Stomach (tissue), 9 donors: ENCODE measurements around the gene PLAC1. TPM values are rescaled to one million over a fixed set of nuclear protein-coding genes. Genes with fewer than 3 reads are reported as not detected.

Experiments
- DNase-seq, 2 donors: peaks; one replicate each; pipeline versions ENCODE4 v3.0.0 to v3.0.0-alpha.2; 2013 to 2019
- H3K27ac ChIP-seq, 5 donors: fragments of 200-600 bp in 4 of 5; sonication (generic) in 4 of 5; one replicate each; pipeline ENCODE4 v1.5.1; 2013 to 2019; ENCODE audit warnings: mild to moderate bottlenecking in 1 of 5, moderate library complexity in 1 of 5
- H3K27me3 ChIP-seq, 3 donors: fragments of 200-600 bp; sonication (generic); one replicate each; pipeline ENCODE4 v1.5.1; 2017 to 2019; ENCODE audit warnings: mixed run types in 1 of 3
- H3K36me3 ChIP-seq, 4 donors: fragments of 200-600 bp; sonication (generic); 1 replicate in 3 of 4; 2 replicates in 1 of 4; pipeline ENCODE4 v1.5.1; 2016 to 2019
- H3K4me1 ChIP-seq, 4 donors: fragments of 200-600 bp; sonication (generic); one replicate each; pipeline ENCODE4 v1.5.1; 2016 to 2019
- H3K4me3 ChIP-seq, 4 donors: fragments of 200-600 bp; sonication (generic) in 3 of 4; one replicate each; pipeline ENCODE4 v1.5.1; 2016 to 2019; ENCODE audit warnings: mild to moderate bottlenecking in 1 of 4
- H3K9me3 ChIP-seq, 4 donors: fragments of 200-600 bp; sonication (generic); one replicate each; pipeline ENCODE4 v1.5.1; 2016 to 2019
- EP300 ChIP-seq: sonication (generic); formaldehyde crosslinking; IDR thresholded peaks from one replicate; pipeline ENCODE4 v1.6.1; 2017; ENCODE audit warnings: antibody characterized with exemption
- POLR2A ChIP-seq, 4 donors: fragments of 450-650 bp; IDR thresholded peaks; one replicate each; pipeline ENCODE4 v1.6.1; 2016; ENCODE audit warnings: antibody characterized with exemption in 4 of 4, control low read depth in 2 of 4, mild to moderate bottlenecking in 1 of 4, moderate library complexity in 1 of 4
- POLR2AphosphoS5 ChIP-seq, 3 donors: sonication (generic); formaldehyde crosslinking; IDR thresholded peaks; one replicate each; pipeline ENCODE4 v1.6.1; 2016; ENCODE audit warnings: antibody characterized with exemption in 3 of 3
- WGBS, 5 donors: extraction: QIAGEN DNeasy Blood & Tissue Kit in 3 of 5; methylation state at CpG; one replicate each; pipeline versions ENCODE4 v1.1.5 to v1.1.7; 2013 to 2018; 5-methylcytosine and 5-hydroxymethylcytosine counted together
- intact Hi-C: fragments of 100-400 bp; cut with DNase I; formaldehyde crosslinking; loops from one replicate; pipeline ENCODE4 v1.15.1; 2023; ENCODE audit warnings: low total_unique reads
- polyA plus RNA-seq, 3 donors: library from polyadenylated mRNA; stranded (reverse); fragments of 200-250 nt; gene quantifications; one replicate each; pipeline ENCODE4 v1.2.3, GENCODE V29; 2013
- total RNA-seq, 5 donors: library from RNA; depleted of rRNA; stranded (reverse); fragments of >200 nt; gene quantifications; one replicate each; pipeline versions ENCODE4 v1.1.0 to v1.2.3, GENCODE V29; 2014 to 2016
- TF ChIP-seq, protein P1 (sequence below), 7 experiments: fragments of 450-650 bp in 4 of 7; fragments of 200-600 bp in 3 of 7; sonication (generic) in 3 of 7; IDR thresholded peaks; one replicate each; pipeline ENCODE4 v1.5.1; 2016 to 2019; ENCODE audit warnings: antibody characterized with exemption in 7 of 7, control low read depth in 2 of 7, mild to moderate bottlenecking in 1 of 7
- donor health status: healthy with polysubstance abuse.
- donor health status: Bipolar disorder and iron deficiency.
- donor health status: healthy.

Gene PLAC1
- total and polyA plus RNA-seq, 8 donors, result not detected

DNA sequence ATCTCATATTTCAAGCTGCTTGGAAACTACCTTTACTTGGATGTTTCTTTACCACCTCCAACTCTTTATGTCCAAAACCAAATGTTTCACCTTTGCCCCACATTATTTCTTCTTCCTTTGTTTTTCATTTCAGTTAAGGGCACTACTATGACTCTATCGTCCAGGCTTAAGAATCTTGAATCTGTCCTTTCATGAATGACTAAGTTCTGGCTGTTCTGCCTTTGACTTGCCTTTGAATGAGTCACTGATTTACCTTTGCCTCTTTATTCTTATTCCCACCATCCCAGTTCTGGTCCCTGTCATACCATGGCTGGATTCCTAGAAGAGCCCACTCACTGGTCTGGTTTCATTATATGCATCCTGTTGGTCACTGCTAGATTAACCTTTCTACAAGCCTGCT lies 30.6 kb upstream of the PLAC1 start:
- TF ChIP-seq EP300 (no peak), POLR2A (IDR thresholded peaks at IDR 0.05) (no peak), POLR2AphosphoS5 (IDR thresholded peaks at IDR 0.05) (no peak)
- TF ChIP-seq, protein P1, sequence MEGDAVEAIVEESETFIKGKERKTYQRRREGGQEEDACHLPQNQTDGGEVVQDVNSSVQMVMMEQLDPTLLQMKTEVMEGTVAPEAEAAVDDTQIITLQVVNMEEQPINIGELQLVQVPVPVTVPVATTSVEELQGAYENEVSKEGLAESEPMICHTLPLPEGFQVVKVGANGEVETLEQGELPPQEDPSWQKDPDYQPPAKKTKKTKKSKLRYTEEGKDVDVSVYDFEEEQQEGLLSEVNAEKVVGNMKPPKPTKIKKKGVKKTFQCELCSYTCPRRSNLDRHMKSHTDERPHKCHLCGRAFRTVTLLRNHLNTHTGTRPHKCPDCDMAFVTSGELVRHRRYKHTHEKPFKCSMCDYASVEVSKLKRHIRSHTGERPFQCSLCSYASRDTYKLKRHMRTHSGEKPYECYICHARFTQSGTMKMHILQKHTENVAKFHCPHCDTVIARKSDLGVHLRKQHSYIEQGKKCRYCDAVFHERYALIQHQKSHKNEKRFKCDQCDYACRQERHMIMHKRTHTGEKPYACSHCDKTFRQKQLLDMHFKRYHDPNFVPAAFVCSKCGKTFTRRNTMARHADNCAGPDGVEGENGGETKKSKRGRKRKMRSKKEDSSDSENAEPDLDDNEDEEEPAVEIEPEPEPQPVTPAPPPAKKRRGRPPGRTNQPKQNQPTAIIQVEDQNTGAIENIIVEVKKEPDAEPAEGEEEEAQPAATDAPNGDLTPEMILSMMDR (IDR thresholded peaks at IDR 0.05), result no peak
- Histone ChIP-seq H3K4me3 (no peak overlapping the region), H3K9me3 (no peaks in the 10 kb centered on the region), H3K27me3 (peaks cover 0 to 4% (median 0%) of the 10 kb centered on the region in 3 donors), H3K36me3 (no peaks in the 10 kb centered on the region), H3K27ac (no peak overlapping the region), H3K4me1 (no peaks in the 10 kb centered on the region)
- no peak for DNase-seq
- intact Hi-C loops, result no loop called here
- WGBS, 5 donors, result 69 to 92% (median 78%) methylated on average over 1 of the region's 1 CpG

DNA sequence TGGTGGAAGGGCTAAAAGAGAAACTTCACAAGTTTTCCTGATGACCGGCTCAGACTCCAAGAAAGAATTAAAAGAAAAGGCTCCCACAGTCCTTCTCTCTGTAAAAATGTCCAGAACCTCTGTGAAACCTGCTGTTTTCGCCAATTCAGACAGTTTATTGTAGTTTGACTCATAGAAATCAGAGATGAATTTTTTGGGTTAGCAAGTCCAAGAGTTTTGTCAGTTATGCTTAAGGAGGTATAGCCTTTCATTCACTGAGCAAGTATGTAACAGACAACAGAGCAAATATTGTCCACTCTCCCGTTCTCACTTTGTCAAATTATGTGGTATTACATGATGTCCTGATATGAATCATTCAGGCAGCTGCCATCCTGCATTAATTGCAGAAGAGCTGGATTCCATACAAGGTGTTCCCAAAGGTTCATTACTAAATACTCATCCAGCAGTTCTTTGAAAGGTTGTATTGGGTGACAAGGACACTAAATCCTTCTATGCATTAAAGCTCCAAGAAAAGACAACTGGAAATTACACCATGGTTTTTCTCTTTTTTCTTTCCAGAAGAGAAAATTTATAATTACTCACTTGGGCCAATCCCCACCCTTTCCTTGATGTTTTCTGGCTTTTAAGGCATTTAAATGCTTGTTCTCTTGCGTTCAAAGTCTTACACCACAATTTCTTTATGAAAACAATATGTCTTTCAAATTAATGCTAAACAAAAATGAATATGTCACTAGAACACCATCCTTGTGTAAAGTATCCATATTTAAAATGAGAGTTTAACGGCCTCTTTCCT lies 30.0 kb upstream of the PLAC1 start:
- Histone ChIP-seq H3K4me3 (no peak overlapping the region), H3K4me1 (no peaks in the 10 kb centered on the region), H3K9me3 (no peaks in the 10 kb centered on the region), H3K36me3 (no peaks in the 10 kb centered on the region), H3K27me3 (peaks cover 0 to 4% (median 0%) of the 10 kb centered on the region in 3 donors), H3K27ac (no peak overlapping the region)
- WGBS, 5 donors, result 76 to 89% (median 83%) methylated on average over 5 of the region's 5 CpGs
- DNase-seq, result no peak
- TF ChIP-seq, protein P1 (IDR thresholded peaks at IDR 0.05), result no peak
- no peak for TF ChIP-seq EP300
- TF ChIP-seq POLR2AphosphoS5 (IDR thresholded peaks at IDR 0.05), result no peak
- TF ChIP-seq POLR2A (IDR thresholded peaks at IDR 0.05), result no peak
- intact Hi-C loops, result no loop called here

GRCh38 chrX:134685668-134686067 lies 27.4 kb upstream of the PLAC1 start:
- Histone ChIP-seq H3K4me3 (no peak overlapping the region), H3K4me1 (no peaks in the 10 kb centered on the region), H3K36me3 (no peaks in the 10 kb centered on the region), H3K9me3 (no peaks in the 10 kb centered on the region), H3K27me3 (peaks cover 0 to 4% (median 0%) of the 10 kb centered on the region in 3 donors), H3K27ac (no peak overlapping the region)
- WGBS, 5 donors, result 73 to 93% (median 79%) methylated on average over 4 to 5 of the region's 5 CpGs
- intact Hi-C loops, result no loop called here
- DNase-seq, result no peak
- TF ChIP-seq EP300 (no peak), POLR2A (IDR thresholded peaks at IDR 0.05) (no peak), POLR2AphosphoS5 (IDR thresholded peaks at IDR 0.05) (no peak)
- TF ChIP-seq, protein P1 (IDR thresholded peaks at IDR 0.05), result no peak

- 63 to 89% (median 79%) methylated on average over 1 of the region's 1 CpG for WGBS, 5 donors
- Histone ChIP-seq H3K4me1 (no peaks in the 10 kb centered on the region), H3K4me3 (no peak overlapping the region), H3K27ac (no peak overlapping the region), H3K9me3 (no peaks in the 10 kb centered on the region), H3K27me3 (peaks cover 0 to 4% (median 0%) of the 10 kb centered on the region in 3 donors), H3K36me3 (no peaks in the 10 kb centered on the region)
- intact Hi-C loops, result no loop called here
- no peak for DNase-seq
- no peak for TF ChIP-seq POLR2AphosphoS5 (IDR thresholded peaks at IDR 0.05)
- TF ChIP-seq, protein P1 (IDR thresholded peaks at IDR 0.05), result no peak
- no peak for TF ChIP-seq POLR2A (IDR thresholded peaks at IDR 0.05)
- TF ChIP-seq EP300, result no peak
Observed at GRCh38 chrX:134684956-134685355, 26.7 kb upstream of the PLAC1 start.
